ENCODE measurements around the gene CADM1.

The CADM1 gene

DNA sequence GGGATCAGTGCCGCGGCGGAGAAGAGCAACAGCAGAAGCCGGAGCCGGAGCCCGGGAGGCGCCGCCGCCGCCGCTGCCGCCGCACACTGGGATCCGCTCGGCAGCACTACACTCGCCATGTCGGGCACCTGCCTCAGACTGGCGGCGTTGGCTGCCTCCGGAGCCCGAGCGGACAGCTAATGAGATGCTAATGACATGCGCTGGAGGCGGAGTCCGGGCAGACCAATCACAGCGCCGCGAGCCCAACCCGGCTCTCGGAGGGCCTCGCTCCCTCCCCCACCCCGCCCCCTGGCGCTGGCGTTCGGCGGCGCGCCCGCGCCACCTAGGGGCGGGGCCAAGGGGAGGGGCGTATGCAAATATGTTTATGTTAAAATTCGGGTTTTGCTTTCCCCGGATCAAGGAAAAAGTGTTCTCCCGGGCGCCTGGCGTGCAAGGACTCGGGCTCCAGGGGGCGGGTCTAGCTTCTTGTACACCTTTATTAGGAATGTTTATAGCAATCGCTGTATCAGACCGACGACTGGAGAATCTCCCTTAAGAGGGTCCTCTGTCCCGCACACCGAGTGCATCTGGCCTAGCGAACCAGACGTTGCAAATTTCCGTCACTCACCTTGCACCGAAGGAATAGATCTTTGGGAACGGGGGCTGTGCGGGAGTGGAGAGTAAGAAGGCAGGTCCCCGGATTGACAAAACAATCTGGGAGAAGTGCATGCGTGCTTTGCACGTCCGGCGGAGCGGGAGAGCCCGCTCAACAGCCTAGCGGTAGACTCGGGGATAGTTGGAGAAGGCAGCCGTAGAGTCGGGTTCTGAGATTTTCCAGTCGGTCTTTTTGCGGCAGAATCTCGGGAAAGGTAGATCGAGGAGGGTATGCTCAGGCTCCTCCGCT, at the start of gene CADM1:
Gene CADM1 (minus strand): TSS at position 140 of the 883 bp plus-strand sequence.
- DNase-seq (ENCODE audit: low spot score) = peak; percentile 97

DNA sequence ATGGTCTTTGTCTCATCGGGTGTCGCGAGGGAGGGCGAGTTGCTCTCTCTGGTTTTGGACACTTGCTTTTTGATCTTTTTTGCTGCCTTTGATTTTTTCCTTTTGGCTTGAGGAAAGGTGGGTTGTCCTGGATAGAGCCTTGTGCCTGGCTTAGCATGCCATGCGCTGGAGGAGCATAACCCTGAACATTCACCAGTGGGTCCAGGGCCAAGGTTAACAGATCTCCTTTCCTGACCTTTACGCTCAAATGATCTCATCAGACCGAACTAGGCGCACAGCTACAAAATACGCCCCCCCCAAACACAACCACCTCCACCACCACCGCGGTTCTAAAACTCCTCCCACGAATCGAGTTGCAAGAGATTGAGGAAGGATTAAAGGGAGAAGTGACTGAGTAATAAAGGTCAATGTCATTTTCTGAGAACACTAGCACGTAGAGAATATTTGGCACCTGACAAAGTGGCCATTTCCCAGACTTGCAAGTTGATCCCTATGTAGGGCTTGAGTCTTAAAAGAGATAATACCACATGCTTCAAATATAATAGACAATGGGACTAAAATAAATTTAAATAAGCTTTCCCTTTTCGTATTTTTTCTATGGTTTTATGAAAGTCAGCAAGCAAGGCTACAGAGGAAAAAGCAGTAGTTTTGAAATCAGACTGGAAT, 48.7 kb upstream of the CADM1 start:
- no peak for DNase-seq (ENCODE audit: low spot score)

DNA sequence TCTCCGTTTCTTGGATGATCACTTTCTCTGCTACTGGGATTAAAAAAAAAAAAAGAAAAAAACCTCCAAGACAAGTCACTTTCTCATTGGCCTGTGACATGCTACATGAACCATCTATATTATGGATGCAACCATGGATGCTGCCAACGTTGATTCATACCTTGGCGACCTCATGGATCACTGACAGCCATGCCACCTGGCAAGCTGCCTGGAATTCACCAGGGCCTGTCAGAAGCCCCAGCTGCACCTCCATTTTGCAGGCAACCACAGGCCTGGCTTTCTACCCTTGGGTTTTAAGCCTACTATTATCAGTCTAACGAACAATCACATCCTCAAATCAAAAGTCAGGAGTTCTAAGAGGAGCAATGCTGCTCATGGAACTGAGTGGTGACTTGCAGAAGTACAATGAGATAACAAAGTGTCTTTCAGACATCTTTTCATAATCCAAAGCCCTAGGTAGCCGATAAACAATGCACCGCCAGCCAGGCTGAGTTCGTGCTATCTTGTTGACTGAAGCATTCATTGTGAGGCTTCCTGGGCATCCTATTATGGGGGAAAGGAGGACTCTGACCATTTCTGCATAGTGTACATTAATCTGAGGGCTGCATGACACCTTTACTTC, 48.0 kb upstream of the CADM1 start:
- peak; percentile 37 for DNase-seq (ENCODE audit: low spot score)

DNA sequence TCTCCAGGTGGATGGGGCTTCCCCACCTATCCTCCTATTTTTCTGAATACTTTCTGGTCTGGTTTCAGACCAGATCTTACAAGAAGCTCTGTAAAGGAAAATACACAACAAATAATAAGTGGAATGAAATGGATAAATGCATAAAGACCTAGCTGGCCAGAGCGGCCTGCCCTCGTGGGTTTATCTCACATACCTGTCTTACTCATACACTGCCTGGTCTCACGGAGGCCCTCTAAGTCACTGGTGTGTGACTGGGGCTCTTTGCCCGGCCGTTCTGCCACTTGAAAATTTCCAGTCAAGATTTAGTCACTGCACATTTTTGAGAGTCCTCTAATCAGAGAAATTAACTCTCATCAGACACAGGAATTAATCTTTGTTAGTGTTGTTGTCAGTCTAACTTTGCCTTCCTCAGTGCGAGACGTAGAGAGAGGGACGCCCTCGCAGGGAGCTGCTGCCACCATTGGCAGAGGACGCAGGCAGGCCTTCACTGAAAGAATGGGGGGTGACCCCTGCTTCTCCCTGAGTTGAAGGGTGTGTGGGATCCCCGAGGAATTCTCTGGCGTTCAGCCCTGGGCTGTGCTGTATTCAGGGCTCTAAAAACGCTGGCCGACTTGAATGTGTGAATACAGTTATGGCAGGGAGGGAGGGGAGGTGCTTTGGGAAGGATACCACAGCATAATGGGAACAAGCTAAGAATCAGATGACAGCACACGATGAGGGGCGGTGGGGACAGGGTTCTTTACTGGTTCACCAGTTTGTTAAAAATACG, 46.3 kb upstream of the CADM1 start:
- no peak for DNase-seq (ENCODE audit: low spot score)

DNA sequence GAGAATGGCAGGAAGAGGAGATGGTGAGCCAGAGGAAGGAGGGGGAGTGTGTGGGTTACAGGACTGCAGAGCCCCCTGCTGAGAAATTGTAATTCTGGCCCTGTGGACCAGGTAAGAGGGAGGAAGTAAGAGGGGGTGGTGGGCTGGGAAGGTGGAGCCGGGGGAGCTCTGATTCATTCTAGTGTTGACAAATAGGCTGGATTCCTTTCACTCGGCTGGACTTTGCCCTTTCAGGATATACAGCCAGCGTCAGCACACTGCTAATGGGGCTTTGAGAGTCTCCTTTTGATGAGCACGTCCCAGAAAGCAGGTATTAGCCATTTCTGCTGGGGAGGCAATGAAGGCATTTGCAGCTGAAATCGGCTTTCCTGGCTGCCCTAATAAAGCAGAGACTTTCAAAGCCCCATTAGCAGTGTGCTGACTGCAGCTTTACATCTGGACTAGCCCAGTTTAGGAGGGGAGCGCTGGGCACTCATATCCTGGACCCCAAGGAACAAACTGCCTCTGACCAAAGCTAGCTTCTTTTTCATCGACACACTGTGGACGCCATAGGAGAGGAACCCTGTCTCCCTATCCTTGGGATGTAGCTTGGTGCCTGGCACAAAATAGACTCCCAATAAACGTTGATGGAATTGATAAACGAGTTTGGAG, 44.8 kb upstream of the CADM1 start:
- DNase-seq (ENCODE audit: low spot score) = no peak

DNA sequence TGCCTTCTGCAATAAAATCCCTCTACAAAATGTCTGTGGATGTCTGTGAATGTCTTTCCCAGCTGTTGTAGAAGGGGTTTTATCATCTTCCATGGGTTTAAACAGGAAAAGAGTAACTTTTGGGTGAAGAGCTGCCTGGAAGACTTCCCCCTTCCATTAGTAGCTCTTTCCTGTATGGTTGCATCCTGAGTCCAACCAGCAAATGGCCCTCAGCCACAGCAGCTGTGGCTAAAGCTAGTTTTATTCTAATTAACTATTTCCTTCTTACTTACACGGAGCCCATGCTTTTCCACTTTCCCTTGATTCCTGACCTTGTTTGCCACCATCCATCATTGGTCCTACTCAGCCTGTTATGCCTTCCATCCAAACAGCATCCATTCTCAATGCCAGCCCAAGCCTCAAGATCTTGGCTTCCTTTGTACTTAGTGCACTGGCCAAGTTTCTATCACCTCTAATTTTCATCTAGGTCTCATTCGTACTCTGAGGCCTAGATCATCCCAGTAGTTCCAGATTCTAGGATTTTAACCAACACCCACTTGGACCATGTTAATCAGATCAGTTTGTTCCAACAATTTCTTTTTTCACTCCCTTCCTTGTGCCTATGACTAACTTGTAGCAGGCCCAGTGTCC, 41.5 kb upstream of the CADM1 start:
- DNase-seq (ENCODE audit: low spot score) = peak; percentile 70

DNA sequence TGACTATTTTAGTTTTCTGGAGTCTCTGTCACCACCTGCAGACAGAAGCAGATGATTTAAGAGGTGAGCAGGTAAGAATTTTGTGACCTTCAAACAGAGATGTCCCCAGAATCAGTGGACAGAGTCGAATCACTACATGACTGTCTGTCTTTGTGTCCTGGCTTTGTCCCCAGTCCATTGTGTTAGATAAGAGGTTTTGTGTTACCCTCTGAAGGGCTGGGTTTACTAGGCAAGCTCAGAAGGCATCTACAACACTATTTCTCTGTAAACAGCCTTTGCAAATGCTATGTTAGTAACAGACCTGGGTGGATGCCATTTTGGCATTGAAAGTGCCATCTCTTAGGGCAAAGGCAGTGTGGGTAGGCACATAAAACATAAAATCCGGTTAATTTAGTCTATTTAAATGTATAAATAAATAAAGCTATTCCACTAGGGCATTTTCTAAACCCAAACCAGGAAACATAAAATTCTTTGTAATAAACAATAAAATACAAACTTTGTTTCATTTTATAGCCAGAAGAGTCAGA, 40.3 kb upstream of the CADM1 start:
- DNase-seq (ENCODE audit: low spot score) = peak; percentile 43

DNA sequence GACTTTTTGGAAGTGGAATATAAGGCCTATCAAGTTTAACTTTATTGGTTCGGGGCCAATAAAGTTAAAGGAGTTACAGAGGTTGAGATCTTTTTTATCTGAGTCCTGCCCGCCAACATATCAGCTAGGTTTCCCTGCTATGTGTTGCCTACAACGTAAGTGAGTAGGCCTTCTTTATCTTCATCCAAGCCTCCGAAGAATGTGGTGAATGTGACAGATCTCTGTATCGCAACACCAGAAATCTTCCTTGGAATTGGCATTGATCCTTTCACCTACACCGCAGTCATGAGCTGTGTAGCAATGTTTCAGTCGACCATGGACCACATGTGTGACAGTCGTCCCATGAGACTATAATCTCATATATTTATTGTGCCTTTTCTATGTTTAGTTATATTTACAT, 37.3 kb upstream of the CADM1 start:
- DNase-seq (ENCODE audit: low spot score) = no peak

DNA sequence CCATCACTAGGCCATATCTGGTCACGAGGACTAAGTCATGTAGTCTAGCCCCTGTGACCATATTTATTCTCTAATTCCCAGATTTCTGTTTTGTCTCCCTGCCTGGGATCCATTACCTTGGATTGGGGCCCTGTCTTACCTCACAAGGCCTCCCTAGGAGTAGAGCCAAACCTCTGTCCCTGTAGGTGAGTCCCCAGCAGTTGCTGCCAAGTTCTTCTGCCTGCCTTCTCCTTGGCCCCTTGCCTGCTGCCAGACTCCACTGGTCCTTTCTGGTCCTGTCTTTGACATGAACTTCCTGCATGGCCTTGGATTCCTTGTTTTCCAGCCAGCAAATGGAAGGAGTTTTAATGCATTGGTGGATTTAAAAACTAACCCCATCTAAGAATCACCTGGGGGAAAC, 35.6 kb upstream of the CADM1 start:
- DNase-seq (ENCODE audit: low spot score) = no peak

DNA sequence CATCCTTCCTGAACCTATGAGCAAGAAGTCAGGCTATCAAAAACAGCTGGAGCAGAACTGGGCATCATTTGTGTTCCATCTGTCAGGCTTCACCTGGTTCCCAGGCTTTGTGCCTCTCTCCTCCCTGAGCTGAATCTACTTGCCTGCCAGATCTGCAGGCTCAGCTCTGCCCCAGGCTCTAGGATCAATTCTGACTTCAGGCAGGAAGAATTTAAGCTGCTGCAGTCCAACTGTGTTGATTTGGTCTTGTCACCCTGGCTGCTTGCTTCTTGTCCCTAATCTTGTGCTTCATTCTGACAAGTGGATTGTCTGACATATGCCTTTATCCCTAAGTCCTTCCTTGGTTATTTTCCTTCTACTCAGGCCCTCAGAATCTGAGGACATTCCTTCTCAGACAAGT, 31.6 kb upstream of the CADM1 start:
- no peak for DNase-seq (ENCODE audit: low spot score)

DNA sequence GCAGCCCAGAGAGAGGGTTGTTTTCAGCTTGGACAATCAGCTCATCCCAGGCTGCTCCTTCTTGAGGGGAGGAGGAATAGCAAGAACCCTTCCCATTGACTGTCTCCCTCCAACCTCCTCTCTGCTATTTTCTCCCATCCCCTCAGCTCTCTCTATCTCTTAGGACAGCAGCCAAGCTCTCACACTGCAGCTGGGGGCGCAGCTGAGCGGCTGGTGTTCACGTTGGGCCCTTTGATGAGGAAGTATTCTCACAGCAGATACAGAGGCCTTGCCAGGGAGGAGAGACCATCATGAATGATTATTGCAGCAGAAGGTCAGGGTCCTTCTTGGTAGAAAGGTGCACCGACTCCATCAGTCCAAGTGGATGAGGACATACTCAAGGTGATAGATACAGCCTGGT, 26.5 kb upstream of the CADM1 start:
- DNase-seq (ENCODE audit: low spot score) = no peak

DNA sequence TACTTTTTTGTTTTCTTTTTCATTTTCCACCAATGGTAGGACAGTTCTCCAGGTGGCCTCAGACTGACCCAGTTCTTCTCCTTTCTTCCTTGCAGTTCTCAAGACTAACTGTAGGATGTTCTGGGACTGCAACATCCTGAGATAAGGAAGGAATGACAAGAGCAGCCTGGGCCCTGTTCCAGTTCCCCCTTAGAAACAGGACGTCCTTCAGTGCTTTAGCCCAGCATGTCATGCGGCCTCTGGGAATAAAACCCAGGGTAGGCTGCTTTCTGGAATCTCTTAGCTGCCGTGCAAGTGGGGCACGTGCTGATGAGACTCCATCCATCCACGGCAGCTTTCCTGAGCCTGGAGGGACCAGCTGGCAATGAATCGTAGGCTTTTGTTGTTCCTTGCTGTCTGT, 24.0 kb upstream of the CADM1 start:
- no peak for DNase-seq (ENCODE audit: low spot score)

DNA sequence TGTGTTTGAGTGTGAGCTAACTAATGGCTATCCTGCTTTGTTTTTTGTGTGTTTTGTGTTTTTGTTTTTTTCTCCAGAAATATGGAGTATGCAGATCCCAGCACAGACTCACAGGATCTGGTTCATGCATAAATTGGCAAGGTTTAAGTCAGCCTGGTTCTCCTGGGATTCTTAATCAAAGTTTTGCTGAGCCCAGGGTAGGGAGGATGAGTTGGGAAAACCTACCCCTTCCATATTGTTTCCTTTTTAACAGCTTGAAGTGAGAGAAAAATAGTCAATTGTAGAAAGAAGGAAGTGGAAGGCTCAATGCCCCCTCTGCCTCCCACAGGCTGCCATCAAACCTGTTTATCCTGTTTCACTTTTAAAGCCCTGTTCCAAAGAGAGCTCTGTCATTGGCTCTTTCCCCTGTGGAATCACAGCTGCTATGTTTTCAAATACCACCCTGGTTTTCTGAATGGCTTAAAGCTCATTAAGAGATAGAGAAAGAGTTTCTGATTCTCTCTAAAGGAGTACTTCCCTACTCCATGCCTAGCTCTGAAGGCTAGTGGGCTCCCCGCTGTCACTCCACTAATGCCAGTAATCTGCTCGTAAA, 23.4 kb upstream of the CADM1 start:
- DNase-seq (ENCODE audit: low spot score) = no peak

DNA sequence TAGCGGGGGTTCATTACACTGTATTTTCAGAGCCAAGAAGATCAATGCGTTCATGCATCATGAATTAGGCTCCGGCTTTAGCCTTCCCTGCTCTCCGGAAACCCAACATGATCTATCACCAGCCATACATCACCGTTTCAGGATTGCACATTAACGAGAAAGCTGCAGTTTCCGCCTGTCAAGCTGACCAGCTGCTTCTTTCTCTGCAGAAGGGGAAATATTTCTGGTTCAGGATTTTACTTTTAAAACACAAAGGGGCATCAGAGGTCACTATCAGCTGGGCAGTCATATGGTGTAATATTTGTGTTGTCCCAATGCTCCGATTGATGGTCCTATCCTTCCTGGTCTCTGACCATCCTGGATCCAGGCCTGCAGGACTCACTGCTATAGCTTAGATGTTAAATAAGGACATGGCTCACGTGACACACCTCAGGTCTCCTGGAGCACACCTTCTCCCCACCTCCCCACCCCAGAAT, 21.4 kb upstream of the CADM1 start:
- DNase-seq (ENCODE audit: low spot score) = no peak

DNA sequence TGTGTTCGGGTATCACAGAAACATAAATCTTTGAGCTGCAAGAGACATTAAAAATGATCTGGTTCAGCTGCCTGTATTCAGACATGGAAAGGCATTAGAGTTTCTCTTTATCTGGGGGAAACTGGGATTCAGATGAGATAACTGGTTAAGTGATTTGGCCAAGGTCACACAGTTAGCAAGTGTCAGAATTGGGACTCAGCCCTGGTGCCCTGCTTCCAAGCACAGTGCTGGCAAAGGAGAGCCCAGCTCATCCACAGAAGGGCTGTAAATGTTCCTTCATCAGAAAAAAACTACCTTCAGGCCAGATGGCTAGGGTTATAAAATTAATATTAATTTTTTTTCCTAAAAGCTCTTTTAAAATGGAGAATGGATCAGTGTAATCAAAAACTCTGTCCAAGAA, 20.4 kb upstream of the CADM1 start:
- DNase-seq (ENCODE audit: low spot score) = no peak

DNA sequence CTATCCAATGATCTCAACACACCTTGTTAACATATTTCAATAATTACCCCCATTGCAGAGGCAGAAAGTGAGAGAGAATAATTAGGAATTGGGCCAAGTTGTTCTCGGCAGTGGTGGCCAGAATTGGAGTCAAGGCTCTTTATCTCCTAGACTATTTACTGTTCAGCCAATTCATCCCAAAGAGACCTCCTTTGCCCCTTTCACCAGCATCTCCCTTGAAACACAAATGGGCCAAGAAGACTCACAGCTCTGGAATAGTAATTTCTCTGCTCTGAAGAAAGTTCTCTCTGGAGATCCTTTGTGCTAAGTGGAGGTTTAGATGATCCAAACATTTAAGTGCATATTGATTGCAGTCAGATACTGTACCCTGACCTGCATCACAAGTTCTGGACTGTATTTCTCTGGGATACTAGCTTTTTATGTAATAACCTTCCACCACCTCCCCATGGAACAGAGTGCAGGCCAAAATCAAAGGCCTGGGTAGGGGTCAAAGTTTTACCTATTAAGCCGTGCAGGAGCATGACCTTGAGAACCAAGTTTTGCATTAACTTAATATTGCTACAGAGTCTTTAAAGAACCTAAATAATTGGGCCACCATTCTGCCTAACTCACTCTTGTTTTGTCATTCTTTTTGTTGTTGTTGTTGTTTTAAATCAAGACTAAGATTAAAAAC, 19.6 kb upstream of the CADM1 start:
- DNase-seq (ENCODE audit: low spot score) = no peak

DNA sequence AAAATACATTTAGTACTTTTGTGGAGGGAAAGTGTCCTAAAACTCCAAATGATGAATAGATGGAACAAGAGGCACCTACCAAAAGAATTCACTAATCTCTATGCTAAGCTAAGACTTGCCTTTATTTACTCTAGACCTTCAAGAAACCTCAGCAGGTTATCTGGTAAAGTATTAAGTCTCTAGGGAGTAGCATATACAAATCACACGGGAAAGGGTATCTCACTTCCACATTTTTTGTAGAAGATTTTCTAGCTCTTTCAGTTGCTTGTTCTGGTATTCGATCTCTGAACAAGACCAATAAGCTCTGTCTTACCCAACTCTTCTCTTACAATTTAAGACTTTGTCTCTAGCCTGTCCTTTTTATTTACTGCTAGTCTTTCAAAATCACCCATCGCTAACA, 18.1 kb upstream of the CADM1 start:
- no peak for DNase-seq (ENCODE audit: low spot score)

DNA sequence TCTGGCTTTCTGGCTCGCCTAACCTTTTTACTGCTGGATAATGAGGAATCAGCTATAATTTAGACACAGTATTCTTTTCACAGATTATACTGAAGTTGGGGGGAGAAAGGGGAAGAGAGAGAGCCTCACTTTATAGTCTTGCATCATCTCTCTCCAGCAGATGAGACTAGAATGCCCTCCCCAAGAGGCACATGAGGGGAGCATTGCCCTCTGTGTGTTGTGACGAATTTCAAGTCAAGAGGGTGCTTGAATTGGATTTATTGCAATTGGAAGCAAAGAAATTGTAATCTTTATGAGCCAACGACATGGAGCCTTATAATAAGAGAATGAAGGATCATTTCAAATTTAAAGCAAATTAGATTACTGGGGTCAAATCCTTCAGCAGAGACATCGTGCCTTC, 17.6 kb upstream of the CADM1 start:
- DNase-seq (ENCODE audit: low spot score) = no peak

DNA sequence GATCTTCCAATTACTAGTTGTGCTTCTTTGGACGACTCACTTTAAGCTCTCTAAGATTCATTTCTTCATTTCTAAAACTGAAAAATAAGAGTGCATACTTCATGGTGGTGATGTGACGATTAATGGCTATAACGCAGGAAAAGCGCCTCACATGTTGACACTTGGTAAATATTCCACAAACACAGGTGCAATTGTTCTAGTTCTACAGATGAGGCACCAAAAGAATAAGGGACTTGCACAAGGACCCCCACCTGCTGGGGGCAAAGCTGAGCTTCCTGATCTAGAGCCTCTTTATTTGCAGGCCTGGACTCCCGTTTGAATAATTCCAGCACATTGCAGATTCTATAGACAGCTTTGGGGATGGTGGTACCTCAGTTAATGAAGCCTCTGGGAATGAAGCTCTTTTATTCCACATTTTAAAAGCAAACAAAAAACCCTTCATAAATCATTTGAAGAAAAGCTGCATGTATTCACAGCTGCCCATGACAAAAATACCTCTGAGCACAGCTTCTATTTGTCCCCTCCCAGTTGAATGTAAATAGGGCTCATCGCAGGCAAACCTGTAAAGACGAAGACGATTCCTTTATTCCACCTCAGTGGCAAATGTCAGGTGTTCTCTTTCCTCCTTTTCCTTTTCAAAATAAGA, 14.9 kb upstream of the CADM1 start:
- no peak for DNase-seq (ENCODE audit: low spot score)
